Loucy (cell line): ENCODE data around the gene PGAM4.

Source experiments
- EZH2phosphoT487 ChIP-seq: fragments of 200-600 bp; IDR thresholded peaks from 2 replicates; pipeline ENCODE4 v1.6.1; 2018; ENCODE audit warnings: antibody characterized with exemption, mild to moderate bottlenecking, moderate library complexity, borderline replicate concordance
- TF ChIP-seq, protein P1 (sequence below): fragments of 200-600 bp; sonication (generic); conservative IDR thresholded peaks from 2 replicates; pipeline ENCODE4 v1.5.1; 2014; ENCODE audit warnings: mild to moderate bottlenecking, antibody characterized with exemption, low read length

DNA sequence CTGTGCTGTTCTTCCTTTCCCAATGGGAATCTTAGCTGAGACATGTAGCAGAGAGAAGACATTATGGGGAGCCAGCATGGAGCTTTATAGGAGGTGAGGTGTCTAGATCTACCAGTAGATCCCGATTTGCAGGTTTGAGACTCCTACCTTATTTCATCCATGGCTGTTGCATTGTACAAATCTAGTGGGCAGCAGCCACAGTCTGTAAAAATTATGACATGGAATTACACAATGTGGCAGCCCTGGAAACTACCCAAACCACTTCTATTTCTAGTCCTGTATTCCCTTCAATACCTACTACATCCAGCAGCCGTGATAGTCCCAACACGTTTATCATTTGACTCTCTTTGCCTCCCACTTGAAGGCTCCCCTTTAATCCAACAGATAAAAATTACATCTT lies 50.9 kb downstream of the PGAM4 start:
- TF ChIP-seq, protein P1, sequence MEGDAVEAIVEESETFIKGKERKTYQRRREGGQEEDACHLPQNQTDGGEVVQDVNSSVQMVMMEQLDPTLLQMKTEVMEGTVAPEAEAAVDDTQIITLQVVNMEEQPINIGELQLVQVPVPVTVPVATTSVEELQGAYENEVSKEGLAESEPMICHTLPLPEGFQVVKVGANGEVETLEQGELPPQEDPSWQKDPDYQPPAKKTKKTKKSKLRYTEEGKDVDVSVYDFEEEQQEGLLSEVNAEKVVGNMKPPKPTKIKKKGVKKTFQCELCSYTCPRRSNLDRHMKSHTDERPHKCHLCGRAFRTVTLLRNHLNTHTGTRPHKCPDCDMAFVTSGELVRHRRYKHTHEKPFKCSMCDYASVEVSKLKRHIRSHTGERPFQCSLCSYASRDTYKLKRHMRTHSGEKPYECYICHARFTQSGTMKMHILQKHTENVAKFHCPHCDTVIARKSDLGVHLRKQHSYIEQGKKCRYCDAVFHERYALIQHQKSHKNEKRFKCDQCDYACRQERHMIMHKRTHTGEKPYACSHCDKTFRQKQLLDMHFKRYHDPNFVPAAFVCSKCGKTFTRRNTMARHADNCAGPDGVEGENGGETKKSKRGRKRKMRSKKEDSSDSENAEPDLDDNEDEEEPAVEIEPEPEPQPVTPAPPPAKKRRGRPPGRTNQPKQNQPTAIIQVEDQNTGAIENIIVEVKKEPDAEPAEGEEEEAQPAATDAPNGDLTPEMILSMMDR = no peak
- no peak for TF ChIP-seq EZH2phosphoT487
